Breast epithelium (tissue), 4 donors: Measurements from ENCODE around the gene ZNF536. TPM values are rescaled to one million over a fixed set of nuclear protein-coding genes. Genes with fewer than 3 reads are reported as not detected.

ENCODE experiments used
- DNase-seq, 2 donors: peaks; one replicate each; pipeline ENCODE4 v3.0.0-alpha.2; 2019; ENCODE audit warnings: low spot score in 2 of 2
- H3K27ac ChIP-seq, 2 donors: fragments of 200-600 bp; sonication (generic) in 1 of 2; one replicate each; pipeline ENCODE4 v1.5.1; 2016 to 2019; ENCODE audit warnings: mild to moderate bottlenecking in 1 of 2
- H3K27me3 ChIP-seq, 2 donors: fragments of 200-600 bp; sonication (generic) in 1 of 2; one replicate each; pipeline versions ENCODE4 v1.5.1 to v1.6.0; 2017 to 2019; ENCODE audit warnings: control low read depth in 1 of 2, mild to moderate bottlenecking in 1 of 2
- H3K36me3 ChIP-seq: fragments of 200-600 bp; one replicate; pipeline ENCODE4 v1.5.1; 2019
- H3K4me1 ChIP-seq, 2 donors: fragments of 200-600 bp; sonication (generic); one replicate each; pipeline ENCODE4 v1.5.1; 2016 to 2019; ENCODE audit warnings: control low read depth in 1 of 2
- H3K4me3 ChIP-seq, 3 donors: fragments of 200-600 bp; sonication (generic); 1 replicate in 2 of 3; 2 replicates in 1 of 3; pipeline ENCODE4 v1.5.1; 2016 to 2019; ENCODE audit warnings: mild to moderate bottlenecking in 3 of 3, moderate library complexity in 2 of 3
- H3K9me3 ChIP-seq, 2 donors: fragments of 200-600 bp; sonication (generic) in 1 of 2; one replicate each; pipeline ENCODE4 v1.5.1; 2016 to 2019; ENCODE audit warnings: control low read depth in 1 of 2
- CTCF ChIP-seq, 3 donors: fragments of 450-650 bp; IDR thresholded peaks; one replicate each; pipeline ENCODE4 v1.5.1; 2016 to 2017; ENCODE audit warnings: antibody characterized with exemption in 3 of 3, mild to moderate bottlenecking in 3 of 3, moderate library complexity in 3 of 3
- POLR2A ChIP-seq: fragments of 450-650 bp; IDR thresholded peaks from one replicate; pipeline ENCODE4 v1.6.1; 2016; ENCODE audit warnings: antibody characterized with exemption, mild to moderate bottlenecking, moderate library complexity
- POLR2AphosphoS5 ChIP-seq, 3 donors: sonication (generic); formaldehyde crosslinking; IDR thresholded peaks; one replicate each; pipeline ENCODE4 v1.6.1; 2017; ENCODE audit warnings: antibody characterized with exemption in 3 of 3
- intact Hi-C: fragments of 100-400 bp; cut with DNase I; formaldehyde crosslinking; loops from one replicate; pipeline ENCODE4 v1.15.1; 2023; ENCODE audit warnings: low total_unique reads
- total RNA-seq, 3 donors: library from RNA; depleted of rRNA; stranded (reverse); fragments of >200 nt; gene quantifications; one replicate each; pipeline ENCODE4 v1.1.0, GENCODE V29; 2016

Gene ZNF536
- total RNA-seq, 3 donors from 2014 or later: under 0.01 to 0.15 TPM; not detected in 1

- no peaks in the 10 kb centered on the region for H3K27me3 ChIP-seq
- peaks cover 0 to 5% of the 10 kb centered on the region in 2 donors for H3K9me3 ChIP-seq
- no peak overlapping the region for H3K4me3 ChIP-seq
- intact Hi-C loops: no loop called here
- TF ChIP-seq POLR2AphosphoS5 (IDR thresholded peaks at IDR 0.05): no peak
- TF ChIP-seq POLR2A: no peak
- TF ChIP-seq CTCF (IDR thresholded peaks at IDR 0.05): no peak
- H3K36me3 ChIP-seq: no peaks in the 10 kb centered on the region
- DNase-seq: peak in 1 of 2 donors; percentile 14
- no peak overlapping the region for H3K27ac ChIP-seq
- no peaks in the 10 kb centered on the region for H3K4me1 ChIP-seq
Measured at GRCh38 chr19:30349131-30349730, 23.0 kb upstream of the ZNF536 start.

GRCh38 chr19:30350692-30351663 lies 21.2 kb upstream of the ZNF536 start:
- Histone ChIP-seq H3K4me1 (no peaks in the 10 kb centered on the region), H3K36me3 (no peaks in the 10 kb centered on the region), H3K9me3 (peaks cover 0 to 5% of the 10 kb centered on the region in 2 donors), H3K27ac (no peak overlapping the region), H3K27me3 (no peaks in the 10 kb centered on the region), H3K4me3 (no peak overlapping the region)
- no peak for DNase-seq
- TF ChIP-seq CTCF (IDR thresholded peaks at IDR 0.05) (no peak), POLR2AphosphoS5 (IDR thresholded peaks at IDR 0.05) (no peak), POLR2A (no peak)
- intact Hi-C loops: no loop called here

- no peak for TF ChIP-seq POLR2A
- TF ChIP-seq POLR2AphosphoS5 (IDR thresholded peaks at IDR 0.05): no peak
- TF ChIP-seq CTCF (IDR thresholded peaks at IDR 0.05): no peak
- H3K36me3 ChIP-seq: no peaks in the 10 kb centered on the region
- H3K4me1 ChIP-seq: no peaks in the 10 kb centered on the region
- intact Hi-C loops: no loop called here
- H3K4me3 ChIP-seq: no peak overlapping the region
- no peaks in the 10 kb centered on the region for H3K27me3 ChIP-seq
- H3K9me3 ChIP-seq: no peaks in the 10 kb centered on the region
- H3K27ac ChIP-seq: no peak overlapping the region
- no peak for DNase-seq
Measured at GRCh38 chr19:30351774-30352173, 20.4 kb upstream of the ZNF536 start.

- H3K36me3 ChIP-seq: no peaks in the 10 kb centered on the region
- DNase-seq: peak in 1 of 2 donors; percentile 28
Measured at GRCh38 chr19:30353394-30353945, 18.7 kb upstream of the ZNF536 start.

GRCh38 chr19:30355586-30355985 lies 16.6 kb upstream of the ZNF536 start:
- H3K4me3 ChIP-seq: no peak overlapping the region
- no peaks in the 10 kb centered on the region for H3K9me3 ChIP-seq
- no peaks in the 10 kb centered on the region for H3K4me1 ChIP-seq
- TF ChIP-seq CTCF (IDR thresholded peaks at IDR 0.05) (no peak), POLR2A (no peak), POLR2AphosphoS5 (IDR thresholded peaks at IDR 0.05) (no peak)
- H3K27me3 ChIP-seq: no peaks in the 10 kb centered on the region
- intact Hi-C loops: no loop called here
- DNase-seq: peak in 1 of 2 donors; percentile 20
- H3K36me3 ChIP-seq: no peaks in the 10 kb centered on the region
- no peak overlapping the region for H3K27ac ChIP-seq

More at GRCh38 chr19:30353394-30353945, 18.7 kb upstream of the ZNF536 start:
- TF ChIP-seq POLR2A: no peak
- TF ChIP-seq POLR2AphosphoS5 (IDR thresholded peaks at IDR 0.05): no peak
- no peak overlapping the region for H3K27ac ChIP-seq
- H3K27me3 ChIP-seq: no peaks in the 10 kb centered on the region
- no peak overlapping the region for H3K4me3 ChIP-seq
- intact Hi-C loops: no loop called here
- no peaks in the 10 kb centered on the region for H3K9me3 ChIP-seq
- no peaks in the 10 kb centered on the region for H3K4me1 ChIP-seq
